Activated T-helper 1 cell treated with anti-CD3 and anti-CD28 coated beads, Interleukin-12 subunit alpha, Interleukin-12 subunit beta, Interleukin-2, Interleukin-4 antibody, amounts not matched to agents 30 ng/mL and 10 ng/mL and 1 ng/mL, durations not matched to agents 14 hours and 24 hours and 36 hours (primary cell): ENCODE results near the gene HNF1A. TPM values are rescaled to one million over a fixed set of nuclear protein-coding genes. Genes with fewer than 3 reads are reported as not detected.
"Not testable (repeated sequence)": the region's sequence is repeated elsewhere in the genome, so short reads cannot be mapped to it uniquely, and the experiment has no call there.

Source experiments
- DNase-seq: peaks from one replicate; pipeline ENCODE4 v3.0.0; 2021; ENCODE audit warnings: low spot score
- H3K27ac Mint-ChIP-seq: one replicate; pipeline ENCODE4 v1.8.0; 2021; ENCODE audit warnings: mild to moderate bottlenecking, mixed read lengths
- H3K27me3 Mint-ChIP-seq: one replicate; pipeline ENCODE4 v1.8.0; 2022; ENCODE audit warnings: mild to moderate bottlenecking, moderate library complexity, mixed read lengths; ENCODE audit not compliant: insufficient read depth
- H3K36me3 Mint-ChIP-seq: one replicate; pipeline ENCODE4 v1.8.0; 2021; ENCODE audit warnings: low read depth, mixed read lengths
- H3K4me1 Mint-ChIP-seq: one replicate; pipeline ENCODE4 v1.8.0; 2021; ENCODE audit warnings: low read depth, mixed read lengths
- H3K4me3 Mint-ChIP-seq: one replicate; pipeline ENCODE4 v1.8.0; 2021; ENCODE audit warnings: mild to moderate bottlenecking, moderate library complexity, mixed read lengths
- H3K9me3 Mint-ChIP-seq: one replicate; pipeline ENCODE4 v1.8.0; 2021; ENCODE audit warnings: mixed read lengths
- intact Hi-C: fragments of 100-400 bp; cut with micrococcal nuclease; formaldehyde crosslinking; loops from one replicate; pipeline ENCODE4 v1.15.1; 2024
- total RNA-seq: library from RNA; stranded (reverse); gene quantifications from 2 replicates; pipeline ENCODE4 v1.2.3, GENCODE V29; 2022

Gene HNF1A
- total RNA-seq, 1 donor from 2014 or later = not detected

DNA sequence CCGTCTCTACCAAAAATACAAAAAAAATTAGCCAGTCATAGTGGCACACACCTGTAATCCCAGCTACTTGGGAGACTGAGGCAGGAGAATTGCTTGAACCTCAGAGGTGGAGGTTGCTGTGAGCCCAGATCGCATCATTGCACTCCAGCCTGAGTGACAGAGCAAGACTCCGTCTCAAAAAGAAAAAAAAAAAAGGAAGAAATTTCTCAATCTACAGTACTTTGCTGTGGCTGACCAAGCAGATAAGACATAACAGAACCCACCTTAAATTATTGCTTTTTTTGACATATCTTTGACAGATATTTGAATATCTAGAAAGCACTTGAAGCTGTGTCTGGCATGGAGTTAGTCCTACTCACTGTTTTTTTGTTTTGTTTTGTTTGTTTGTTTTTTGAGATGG, 34.9 kb upstream of the HNF1A start:
- no peak overlapping the region for H3K27ac Mint-ChIP-seq
- DNase-seq = no peak
- peaks cover 7% of the 10 kb centered on the region for H3K27me3 Mint-ChIP-seq
- H3K4me1 Mint-ChIP-seq = peaks cover 5% of the 10 kb centered on the region
- intact Hi-C loops = no loop called here
- H3K36me3 Mint-ChIP-seq = no peaks in the 10 kb centered on the region
- H3K4me3 Mint-ChIP-seq = no peak overlapping the region
- H3K9me3 Mint-ChIP-seq = no peaks in the 10 kb centered on the region

DNA sequence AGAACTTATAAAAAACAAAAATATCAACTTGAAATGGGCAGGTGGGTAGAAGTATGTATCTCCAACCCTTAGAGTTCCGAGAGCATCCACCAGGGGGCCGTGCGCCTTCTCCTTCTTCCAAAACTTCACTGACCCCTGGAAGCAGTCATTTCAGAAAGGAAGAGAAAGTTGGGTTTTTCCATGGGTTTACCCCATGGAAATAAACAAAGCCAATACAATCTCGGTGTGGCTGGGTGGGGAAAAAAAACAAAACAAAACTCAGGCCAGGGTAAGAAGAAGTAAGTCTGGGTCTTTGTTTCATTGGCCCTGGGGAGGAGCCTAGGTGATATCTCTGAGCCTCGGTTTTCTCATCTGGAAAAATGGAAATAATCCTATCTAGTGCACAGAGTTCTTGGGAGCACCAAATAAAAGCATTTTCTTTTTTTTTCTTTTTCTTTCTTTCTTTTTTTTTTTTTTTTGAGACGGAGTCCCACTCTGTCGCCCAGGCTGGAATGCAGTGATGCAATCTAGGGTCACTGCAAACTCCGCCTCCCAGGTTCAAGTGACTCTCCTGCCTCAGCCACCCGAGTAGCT, 33.6 kb upstream of the HNF1A start:
- intact Hi-C loops = loop anchor here (1.0 kb wide), 3 partner anchors 16 to 166 kb away; no protein-coding TSS in a partner anchor
- H3K9me3 Mint-ChIP-seq = no peaks in the 10 kb centered on the region
- peaks cover 5% of the 10 kb centered on the region for H3K4me1 Mint-ChIP-seq
- H3K27me3 Mint-ChIP-seq = peaks cover 4% of the 10 kb centered on the region
- H3K4me3 Mint-ChIP-seq = no peak overlapping the region
- DNase-seq = peak; percentile 46
- H3K27ac Mint-ChIP-seq = no peak overlapping the region
- no peaks in the 10 kb centered on the region for H3K36me3 Mint-ChIP-seq

DNA sequence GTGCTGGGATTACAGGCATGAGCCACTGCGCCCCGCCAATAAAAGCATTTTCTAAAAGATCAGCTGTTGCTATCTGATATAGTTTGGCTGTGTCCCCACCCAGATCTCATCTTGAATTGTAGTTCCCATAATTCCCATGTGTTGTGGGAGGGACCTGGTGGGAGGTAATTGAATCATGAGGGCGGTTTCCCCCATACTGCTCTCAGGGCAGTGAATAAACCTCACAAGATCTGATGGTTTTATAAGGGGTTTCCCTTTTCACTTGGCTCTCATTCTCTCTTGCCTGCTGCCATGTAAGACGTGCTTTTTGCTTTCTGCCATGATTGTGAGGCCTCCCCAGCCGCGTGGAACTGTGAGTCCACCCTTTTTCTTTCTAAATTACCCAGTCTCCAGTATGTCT, 32.8 kb upstream of the HNF1A start:
- H3K9me3 Mint-ChIP-seq, DNase-seq, H3K4me1 Mint-ChIP-seq, H3K27me3 Mint-ChIP-seq, intact Hi-C loops, H3K27ac Mint-ChIP-seq, H3K36me3 Mint-ChIP-seq, H3K4me3 Mint-ChIP-seq: not testable (repeated sequence)

DNA sequence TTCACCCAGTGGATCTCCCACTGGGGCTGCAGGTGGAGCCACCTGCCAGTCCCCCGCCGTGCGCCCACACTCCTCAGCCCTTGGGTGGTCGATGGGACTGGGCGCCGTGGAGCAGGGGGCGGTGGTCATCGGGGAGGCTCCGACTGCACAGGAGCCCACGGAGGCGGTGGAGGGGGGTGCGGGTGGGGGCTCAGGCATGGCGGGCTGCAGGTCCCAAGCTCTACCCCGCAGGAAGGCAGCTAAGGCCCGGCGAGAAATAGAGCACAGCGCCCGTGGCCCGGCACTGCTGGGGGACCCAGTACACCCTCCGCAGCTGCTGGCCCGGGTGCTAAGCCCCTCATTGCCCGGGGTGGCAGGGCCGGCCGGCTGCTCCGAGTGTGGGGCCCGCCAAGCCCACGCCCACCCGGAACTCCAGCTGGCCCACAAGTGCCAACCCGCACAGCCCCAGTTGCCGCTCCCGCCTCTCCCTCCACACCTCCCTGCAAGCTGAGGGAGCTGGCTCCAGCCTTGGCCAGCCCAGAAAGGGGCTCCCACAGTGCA, 28.0 kb upstream of the HNF1A start:
- DNase-seq, H3K9me3 Mint-ChIP-seq, intact Hi-C loops, H3K27me3 Mint-ChIP-seq, H3K27ac Mint-ChIP-seq, H3K4me3 Mint-ChIP-seq, H3K4me1 Mint-ChIP-seq, H3K36me3 Mint-ChIP-seq: not testable (repeated sequence)

DNA sequence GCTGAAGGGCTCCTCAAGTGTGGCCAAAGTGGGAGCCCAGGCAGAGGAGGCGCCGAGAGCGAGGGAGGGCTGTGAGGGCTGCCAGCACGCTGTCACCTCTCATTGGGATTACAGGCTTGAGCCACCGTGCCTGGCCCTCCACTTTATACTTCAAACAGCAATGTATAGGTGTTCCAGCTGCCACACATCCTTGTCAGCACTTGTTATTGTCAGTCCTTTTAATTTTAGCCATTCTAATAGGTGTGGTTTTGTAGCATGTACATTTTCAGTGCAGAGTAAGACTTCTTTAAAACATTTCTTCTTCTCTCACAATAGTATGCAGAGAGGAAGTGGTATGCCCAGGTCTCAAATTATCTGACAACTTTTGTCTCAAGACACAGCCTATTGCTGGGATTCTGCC, 27.5 kb upstream of the HNF1A start:
- no peaks in the 10 kb centered on the region for H3K4me1 Mint-ChIP-seq
- H3K4me3 Mint-ChIP-seq = no peak overlapping the region
- H3K36me3 Mint-ChIP-seq = no peaks in the 10 kb centered on the region
- DNase-seq = no peak
- no peaks in the 10 kb centered on the region for H3K9me3 Mint-ChIP-seq
- peaks cover 2% of the 10 kb centered on the region for H3K27me3 Mint-ChIP-seq
- H3K27ac Mint-ChIP-seq = no peak overlapping the region
- intact Hi-C loops = no loop called here

DNA sequence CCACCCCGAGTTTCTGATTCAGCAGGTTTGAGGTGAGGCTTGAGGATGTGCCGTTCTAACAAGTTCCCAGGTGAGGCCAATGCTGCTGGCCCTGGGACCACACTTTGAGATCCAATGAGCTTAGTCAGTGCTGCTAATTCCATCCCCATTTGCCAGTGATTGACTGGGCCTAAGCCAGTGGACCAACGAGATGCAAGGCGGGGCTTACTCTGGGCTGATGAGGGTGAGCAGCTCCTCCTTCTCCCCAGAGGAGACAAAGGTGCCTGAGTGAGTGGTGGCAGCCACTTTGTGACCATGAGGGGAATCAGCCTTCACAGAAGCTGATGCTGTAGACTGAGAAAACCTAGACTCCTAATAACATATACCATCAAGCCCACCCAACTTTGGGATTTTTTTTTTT, 23.1 kb upstream of the HNF1A start:
- H3K36me3 Mint-ChIP-seq = no peaks in the 10 kb centered on the region
- DNase-seq = no peak
- H3K4me3 Mint-ChIP-seq = no peak overlapping the region
- no peak overlapping the region for H3K27ac Mint-ChIP-seq
- peaks cover 12% of the 10 kb centered on the region for H3K4me1 Mint-ChIP-seq
- H3K9me3 Mint-ChIP-seq = no peaks in the 10 kb centered on the region
- H3K27me3 Mint-ChIP-seq = peaks cover 4% of the 10 kb centered on the region
- intact Hi-C loops = no loop called here

DNA sequence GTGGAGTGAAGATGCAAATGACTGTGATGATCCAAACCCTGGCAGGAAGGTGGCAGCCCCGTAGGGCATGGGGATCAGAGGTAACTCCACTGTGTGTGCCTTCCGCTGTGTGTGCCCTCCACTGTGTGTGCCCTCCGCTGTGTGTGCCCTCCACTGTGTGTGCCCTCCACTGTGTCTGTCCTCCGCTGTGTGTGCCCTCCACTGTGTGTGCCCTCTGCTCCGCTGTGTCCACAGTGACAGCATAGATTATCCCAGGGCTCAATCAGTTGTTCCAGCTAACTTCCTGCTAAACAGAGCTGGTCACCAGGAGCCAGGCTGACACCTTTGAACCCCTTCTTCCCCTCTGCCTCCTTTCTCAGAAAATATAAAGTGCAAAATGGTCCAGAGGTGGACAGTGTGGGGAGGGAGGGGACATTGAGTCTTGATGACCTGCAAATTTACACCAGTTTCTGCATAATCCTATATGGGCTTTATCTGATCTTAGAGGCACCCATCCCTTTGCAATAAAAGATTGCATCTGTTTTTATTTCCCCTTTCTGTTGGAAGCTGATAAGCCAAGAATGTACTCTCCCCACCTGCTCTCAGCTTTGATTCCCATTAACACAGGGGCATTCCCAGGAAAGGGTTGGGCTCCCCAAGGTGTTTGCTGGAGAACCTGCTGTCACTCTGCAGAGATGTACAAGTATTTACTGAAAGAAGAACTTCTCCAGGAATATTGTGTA, 21.6 kb upstream of the HNF1A start:
- peaks cover 19% of the 10 kb centered on the region for H3K4me1 Mint-ChIP-seq
- no peaks in the 10 kb centered on the region for H3K36me3 Mint-ChIP-seq
- no peak overlapping the region for H3K4me3 Mint-ChIP-seq
- H3K9me3 Mint-ChIP-seq = no peaks in the 10 kb centered on the region
- H3K27me3 Mint-ChIP-seq = peaks cover 4% of the 10 kb centered on the region
- intact Hi-C loops = no loop called here
- DNase-seq = no peak
- no peak overlapping the region for H3K27ac Mint-ChIP-seq

DNA sequence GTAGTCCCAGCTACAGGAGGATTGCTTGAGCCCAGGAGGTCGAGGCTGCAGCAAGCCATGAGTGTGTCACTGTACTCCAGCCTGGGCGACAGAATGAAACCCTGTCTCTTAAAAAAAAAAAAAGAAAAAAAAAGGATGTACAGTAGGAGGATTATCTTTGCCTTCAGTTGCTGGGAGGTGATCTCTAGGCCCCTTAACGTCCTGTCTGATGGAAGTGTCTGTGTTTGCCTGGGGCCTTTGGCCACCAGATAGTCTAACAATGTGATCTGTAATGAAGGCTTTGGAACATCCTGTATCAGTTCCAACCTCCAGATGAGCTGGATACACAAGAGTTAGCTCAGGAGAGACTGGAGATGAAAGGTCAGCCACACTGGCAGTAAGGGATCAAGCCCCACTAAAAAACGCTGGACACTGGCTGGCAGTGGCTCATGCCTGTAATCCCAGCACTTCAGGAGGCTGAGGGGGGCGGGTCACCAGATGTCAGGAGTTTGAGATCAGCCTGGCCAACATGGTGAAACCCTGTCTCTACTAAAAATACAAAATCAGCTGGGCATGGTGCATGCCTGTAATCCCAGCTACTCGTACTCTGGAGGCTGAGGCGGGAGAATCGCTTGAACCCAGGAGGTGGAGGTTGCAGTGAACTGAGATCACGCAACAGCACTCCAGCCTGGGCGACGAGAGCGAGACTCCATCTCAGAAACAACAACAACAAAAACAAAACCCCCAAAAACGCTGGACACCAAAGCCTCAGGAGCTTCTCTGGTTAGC, 19.0 kb upstream of the HNF1A start:
- intact Hi-C loops = no loop called here
- DNase-seq = no peak
- Mint-ChIP-seq H3K4me1 (peaks cover 31% of the 10 kb centered on the region), H3K27me3 (peaks cover 4% of the 10 kb centered on the region), H3K27ac (peak overlapping the region; percentile 65), H3K36me3 (no peaks in the 10 kb centered on the region), H3K4me3 (peak overlapping the region; percentile 3), H3K9me3 (no peaks in the 10 kb centered on the region)

DNA sequence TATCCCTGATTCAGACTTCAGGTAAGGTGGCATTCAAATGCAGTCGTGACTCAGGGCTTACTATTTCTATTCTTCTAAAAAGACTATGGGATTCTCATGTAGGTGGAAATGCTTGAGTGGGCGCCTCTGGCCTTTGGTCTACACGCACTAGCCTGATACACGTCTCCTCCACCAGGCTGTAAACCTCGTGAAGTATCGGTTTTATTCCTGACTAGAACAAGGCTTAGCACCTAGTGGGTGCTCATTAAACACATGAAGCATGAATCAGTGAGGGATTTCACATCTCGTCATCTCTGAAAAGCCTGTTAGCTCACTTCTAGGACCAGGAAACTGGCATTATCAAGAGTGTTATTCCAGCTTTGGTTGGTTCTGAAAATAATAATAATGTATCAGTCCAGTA, 17.7 kb upstream of the HNF1A start:
- no peak overlapping the region for H3K4me3 Mint-ChIP-seq
- no peaks in the 10 kb centered on the region for H3K9me3 Mint-ChIP-seq
- H3K27me3 Mint-ChIP-seq = peaks cover 4% of the 10 kb centered on the region
- DNase-seq = no peak
- H3K4me1 Mint-ChIP-seq = peaks cover 31% of the 10 kb centered on the region
- H3K27ac Mint-ChIP-seq = peak overlapping the region; percentile 12
- no peaks in the 10 kb centered on the region for H3K36me3 Mint-ChIP-seq
- intact Hi-C loops = loop anchor here (1.0 to 10.0 kb wide), 4 partner anchors 16 to 423 kb away; no protein-coding TSS in a partner anchor

DNA sequence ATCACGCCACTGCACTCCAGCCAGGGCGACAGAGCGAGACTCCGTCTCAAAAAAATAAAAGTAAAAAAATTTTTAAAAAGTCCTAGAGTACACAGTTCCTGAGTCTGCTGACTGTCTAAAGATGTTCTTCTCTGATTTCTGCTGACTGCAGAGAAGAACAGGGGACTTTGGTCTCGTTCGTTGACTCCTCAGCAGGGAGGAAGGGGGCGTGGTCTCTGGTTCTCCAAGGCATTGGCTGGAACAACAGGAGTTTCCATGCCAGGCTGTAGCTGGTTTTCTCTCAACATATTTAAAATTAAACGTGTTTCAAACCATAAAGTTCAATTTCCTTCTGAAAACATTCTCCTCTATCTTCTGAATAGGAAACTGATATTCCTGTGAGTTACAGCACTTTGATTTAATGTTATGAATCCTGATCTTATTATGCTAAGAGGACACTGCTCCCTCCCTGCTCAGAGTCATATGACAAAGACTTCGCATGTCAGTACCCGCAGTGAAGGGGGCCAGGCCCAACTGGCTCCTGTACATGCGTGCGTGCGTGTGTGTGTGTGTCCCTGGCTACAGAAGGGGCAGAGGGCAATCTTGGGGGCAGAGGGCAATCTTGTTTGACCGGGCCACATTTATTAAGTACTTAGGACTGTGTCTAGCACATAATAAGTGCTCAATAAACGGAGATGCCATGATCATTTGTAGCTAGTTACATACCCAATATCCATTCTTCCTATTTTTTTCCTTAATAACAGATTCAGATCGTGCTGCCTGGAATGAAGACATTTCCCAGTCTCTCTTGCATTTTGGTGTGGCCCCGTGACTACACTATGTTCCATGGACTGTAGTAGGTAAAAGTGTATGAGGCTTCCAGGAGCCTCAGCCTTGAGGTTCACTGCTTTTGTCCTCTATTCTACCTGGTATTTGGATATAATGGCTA, 16.5 kb upstream of the HNF1A start:
- DNase-seq = no peak
- Mint-ChIP-seq H3K4me3 (no peak overlapping the region), H3K27me3 (peaks cover 4% of the 10 kb centered on the region), H3K36me3 (no peaks in the 10 kb centered on the region), H3K4me1 (peaks cover 31% of the 10 kb centered on the region), H3K9me3 (no peaks in the 10 kb centered on the region), H3K27ac (no peak overlapping the region)
- intact Hi-C loops = loop anchor here (5.0 to 10.0 kb wide), 3 partner anchors 107 to 425 kb away; no protein-coding TSS in a partner anchor

DNA sequence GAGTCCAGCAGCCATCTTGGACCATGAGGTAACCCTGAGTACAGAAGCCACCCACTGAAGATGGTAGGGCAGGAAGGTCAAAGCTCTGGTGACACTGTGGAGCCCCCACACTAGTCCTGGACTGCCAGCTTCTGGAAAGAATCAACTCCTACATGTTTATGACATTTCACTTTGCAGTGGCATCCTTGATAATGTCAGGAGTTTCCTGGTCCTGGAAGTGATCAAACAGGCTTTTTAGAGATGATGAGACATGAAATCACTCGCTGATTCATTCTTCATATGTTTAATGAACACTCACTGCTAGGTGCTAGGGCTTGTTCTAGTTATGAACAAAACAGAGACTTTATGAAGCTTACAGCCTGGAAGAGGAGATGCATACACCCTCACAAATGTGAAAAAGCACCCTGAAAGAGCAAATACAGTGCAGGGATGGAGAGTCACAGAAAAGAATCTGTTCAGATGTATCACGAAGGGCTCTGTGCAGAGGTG, 15.8 kb upstream of the HNF1A start:
- Mint-ChIP-seq H3K27ac (peak overlapping the region; percentile 1), H3K27me3 (peaks cover 3% of the 10 kb centered on the region), H3K4me1 (peaks cover 31% of the 10 kb centered on the region), H3K4me3 (no peak overlapping the region), H3K9me3 (no peaks in the 10 kb centered on the region), H3K36me3 (no peaks in the 10 kb centered on the region)
- intact Hi-C loops = loop anchor here (5.0 to 10.0 kb wide), 3 partner anchors 108 to 425 kb away; no protein-coding TSS in a partner anchor
- DNase-seq = no peak

DNA sequence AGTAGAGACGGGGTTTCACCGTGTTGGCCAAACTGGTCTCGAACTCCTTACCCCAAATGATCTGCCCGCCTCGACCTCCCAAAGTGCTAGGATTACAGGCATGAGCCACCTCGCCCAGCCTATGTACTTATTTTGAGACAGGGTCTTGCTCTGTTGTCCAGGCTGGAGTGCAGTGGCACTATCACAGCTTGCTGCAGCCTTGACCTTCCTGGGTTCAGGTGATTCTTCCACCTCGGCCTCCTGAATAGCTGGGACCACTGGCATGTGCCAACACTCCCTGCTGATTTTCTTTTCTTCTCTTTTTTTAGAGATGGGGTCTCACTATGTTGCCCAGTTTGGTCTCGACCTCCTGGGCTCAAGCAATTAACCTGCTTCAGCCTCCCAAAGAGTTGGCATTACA, 14.0 kb upstream of the HNF1A start:
- no peak for DNase-seq
- H3K4me1 Mint-ChIP-seq = peaks cover 27% of the 10 kb centered on the region
- H3K27me3 Mint-ChIP-seq = peaks cover 7% of the 10 kb centered on the region
- H3K27ac Mint-ChIP-seq = no peak overlapping the region
- H3K9me3 Mint-ChIP-seq = no peaks in the 10 kb centered on the region
- intact Hi-C loops = loop anchor here (5.0 to 10.0 kb wide), 3 partner anchors 109 to 427 kb away; no protein-coding TSS in a partner anchor
- H3K36me3 Mint-ChIP-seq = no peaks in the 10 kb centered on the region
- H3K4me3 Mint-ChIP-seq = no peak overlapping the region
